ENCODE results near the gene SLC7A6OS. TPM values are rescaled to one million over a fixed set of nuclear protein-coding genes. Genes with fewer than 3 reads are reported as not detected.

SLC7A6OS gene
- total RNA-seq, 1 donor: 12.4 TPM

- DNase-seq (ENCODE audit: low read depth in 2 of 3, low spot score in 2 of 3): no peak
Measured at GRCh38 chr16:68345351-68345810, 34.6 kb upstream of the SLC7A6OS start.

- no peak for DNase-seq (ENCODE audit: low read depth in 2 of 3, low spot score in 2 of 3)
Measured at GRCh38 chr16:68344252-68344651, 33.5 kb upstream of the SLC7A6OS start.

GRCh38 chr16:68343137-68343536, 32.4 kb upstream of the SLC7A6OS start:
- DNase-seq (ENCODE audit: low read depth in 2 of 3, low spot score in 2 of 3): no peak

GRCh38 chr16:68342620-68343019, 31.9 kb upstream of the SLC7A6OS start:
- no peak for DNase-seq (ENCODE audit: low read depth in 2 of 3, low spot score in 2 of 3)

GRCh38 chr16:68339214-68339613, 28.5 kb upstream of the SLC7A6OS start:
- DNase-seq (ENCODE audit: low read depth in 2 of 3, low spot score in 2 of 3): no peak

DNA sequence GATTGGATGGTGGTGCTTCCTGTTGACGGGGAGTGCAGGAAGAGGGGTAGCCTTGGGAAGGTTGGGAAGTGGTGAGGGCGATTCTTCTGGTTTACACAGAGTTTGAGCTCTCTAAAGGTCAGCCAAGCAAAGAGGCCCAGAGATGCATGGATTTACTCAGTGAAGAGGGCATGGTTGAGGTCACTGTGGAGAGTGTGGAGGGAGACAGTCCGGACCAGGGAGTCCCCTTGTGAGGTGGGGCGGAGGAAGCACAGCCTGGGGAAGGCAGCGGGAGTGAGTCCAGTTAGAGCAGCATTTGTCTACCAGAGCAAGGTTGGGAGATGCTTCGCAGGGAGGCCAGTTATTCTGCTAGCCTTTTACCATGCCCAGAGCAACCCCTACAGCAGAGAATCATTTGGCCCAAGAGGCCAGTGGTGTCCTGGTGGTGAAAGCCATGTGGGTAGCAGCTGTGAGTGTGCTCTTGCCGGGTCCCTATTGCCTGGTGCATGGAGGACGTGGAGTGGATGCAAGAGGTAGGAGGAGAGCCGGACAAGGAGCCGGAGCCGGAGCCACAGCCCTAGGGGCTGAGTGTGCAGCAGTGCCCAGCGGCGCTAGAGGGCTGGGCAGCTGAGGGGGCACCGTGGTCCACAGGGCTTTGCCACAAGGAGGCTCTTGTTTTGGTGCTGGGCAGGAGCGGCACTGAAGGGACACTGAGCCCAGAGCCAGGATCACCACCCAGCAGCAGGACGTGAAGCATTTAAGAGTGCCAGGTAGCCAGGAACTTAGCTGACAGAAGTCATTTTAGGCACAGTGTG, 27.8 kb upstream of the SLC7A6OS start:
- DNase-seq (ENCODE audit: low read depth in 2 of 3, low spot score in 2 of 3): no peak

DNA sequence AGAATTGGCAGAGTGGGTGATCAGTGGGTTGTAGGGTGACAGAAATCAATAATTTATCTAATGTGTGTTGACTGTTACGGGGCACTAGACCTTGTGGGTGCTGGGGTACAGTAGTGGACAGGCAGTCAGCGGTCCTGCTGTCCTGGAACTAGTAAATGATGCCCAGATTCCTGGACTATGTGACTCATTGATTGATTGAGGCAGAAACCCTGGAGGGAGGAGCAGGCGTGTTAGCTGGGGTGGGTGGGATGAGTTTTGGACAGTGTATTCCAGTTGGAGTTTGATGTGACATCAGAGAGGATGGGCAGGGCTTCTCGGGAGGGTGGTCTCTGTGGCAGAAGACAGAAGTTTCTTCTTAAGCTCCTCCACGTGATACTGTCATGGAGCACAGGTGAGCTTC, 24.4 kb upstream of the SLC7A6OS start:
- no peak for DNase-seq (ENCODE audit: low read depth in 2 of 3, low spot score in 2 of 3)

GRCh38 chr16:68332411-68333121, 21.8 kb upstream of the SLC7A6OS start:
- peak in 2 of 3 donors; percentile 78 to 92 for DNase-seq (ENCODE audit: low read depth in 2 of 3, low spot score in 2 of 3)

DNA sequence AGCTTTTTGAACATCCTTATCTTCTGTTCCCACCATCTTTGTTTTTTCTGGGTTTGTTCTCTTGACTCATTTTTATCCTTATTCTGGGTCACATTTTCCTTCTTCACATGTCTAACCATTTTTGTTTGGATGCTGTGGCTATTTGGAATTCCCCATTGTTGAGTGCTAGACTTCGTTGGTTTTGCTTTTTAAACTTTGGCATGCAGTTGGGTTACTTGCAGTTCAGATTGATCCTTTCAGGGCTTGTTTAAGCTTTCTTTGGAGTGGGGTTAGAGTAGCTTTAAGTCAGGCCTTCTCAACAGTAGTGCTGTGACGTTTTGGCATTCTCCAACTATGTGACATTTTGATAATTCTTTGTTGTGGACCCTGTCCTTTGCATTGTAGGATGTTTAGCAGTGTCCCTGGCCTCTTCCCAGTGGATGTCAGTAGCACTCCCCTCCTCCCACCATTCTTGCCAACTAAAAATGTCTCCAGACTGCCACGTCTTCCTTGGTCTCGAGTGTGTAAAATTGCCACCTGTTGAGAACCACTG, 21.2 kb upstream of the SLC7A6OS start:
- no peak for DNase-seq (ENCODE audit: low read depth in 2 of 3, low spot score in 2 of 3)

GRCh38 chr16:68328860-68329390, 18.2 kb upstream of the SLC7A6OS start:
- no peak for DNase-seq (ENCODE audit: low read depth in 2 of 3, low spot score in 2 of 3)

GRCh38 chr16:68328151-68328859, 17.6 kb upstream of the SLC7A6OS start:
- peak; percentile 65 to 90 (median 83) for DNase-seq (ENCODE audit: low read depth in 2 of 3, low spot score in 2 of 3)

DNA sequence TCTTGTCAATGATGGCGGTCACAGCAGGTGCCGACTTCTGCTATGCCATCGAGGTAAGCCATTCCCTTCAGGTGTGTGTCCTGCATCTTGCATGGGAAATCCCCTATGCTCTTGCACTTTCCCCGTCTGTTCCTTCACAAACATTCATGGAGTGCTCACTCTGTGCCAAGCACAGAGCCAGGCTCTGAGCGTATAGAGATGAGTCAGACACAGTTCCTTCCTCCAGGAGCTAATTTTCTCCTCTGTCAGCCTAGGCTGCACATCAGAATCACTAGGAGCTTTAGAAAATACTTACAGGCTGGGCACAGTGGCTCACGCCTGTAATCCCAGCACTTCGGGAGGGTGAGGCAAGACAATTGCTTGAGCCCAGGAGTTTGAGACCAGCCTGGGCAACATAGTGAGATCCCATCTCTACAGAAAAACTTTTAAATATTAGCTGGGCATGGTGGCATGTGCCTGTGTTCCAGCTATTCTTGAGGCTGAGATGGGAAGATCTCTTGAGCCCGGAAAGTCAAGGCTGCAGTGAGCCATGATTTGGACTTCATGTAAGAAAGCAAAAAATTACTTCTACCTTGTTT, 14.1 kb upstream of the SLC7A6OS start:
- DNase-seq (ENCODE audit: low read depth in 2 of 3, low spot score in 2 of 3): no peak

GRCh38 chr16:68324336-68324735, 13.6 kb upstream of the SLC7A6OS start:
- DNase-seq (ENCODE audit: low read depth in 2 of 3, low spot score in 2 of 3): no peak

- no peak for DNase-seq (ENCODE audit: low read depth in 2 of 3, low spot score in 2 of 3)
Measured at GRCh38 chr16:68319185-68319908, 8.6 kb upstream of the SLC7A6OS start.

- no peak for DNase-seq (ENCODE audit: low read depth in 2 of 3, low spot score in 2 of 3)
Measured at GRCh38 chr16:68313116-68313515, 2.4 kb upstream of the SLC7A6OS start.

- no peak for DNase-seq (ENCODE audit: low read depth in 2 of 3, low spot score in 2 of 3)
Measured at GRCh38 chr16:68310437-68310773, 341 bp downstream of the SLC7A6OS start.

DNA sequence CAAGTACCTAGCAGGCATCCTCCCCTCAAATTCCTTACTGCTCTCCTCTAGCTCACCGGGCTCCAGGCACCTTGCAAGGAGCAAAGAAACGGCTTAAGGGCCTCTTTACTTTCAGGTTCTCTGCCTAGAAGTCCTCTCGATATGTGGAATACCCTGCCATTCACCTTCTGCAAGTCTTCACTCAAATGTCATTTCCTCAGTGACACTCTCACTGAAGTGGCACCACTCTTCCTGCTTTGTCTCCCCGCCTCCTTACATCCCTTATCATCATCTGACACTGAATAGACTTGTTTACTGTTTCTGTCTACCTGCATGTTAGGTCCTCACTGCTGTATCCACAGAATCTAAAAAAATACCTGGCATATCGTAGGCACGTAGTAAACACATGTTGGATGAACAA, 947 bp downstream of the SLC7A6OS start:
- no peak for DNase-seq (ENCODE audit: low read depth in 2 of 3, low spot score in 2 of 3)

- DNase-seq (ENCODE audit: low read depth in 2 of 3, low spot score in 2 of 3): no peak
Measured at GRCh38 chr16:68306633-68307032, 4.1 kb downstream of the SLC7A6OS start.

DNA sequence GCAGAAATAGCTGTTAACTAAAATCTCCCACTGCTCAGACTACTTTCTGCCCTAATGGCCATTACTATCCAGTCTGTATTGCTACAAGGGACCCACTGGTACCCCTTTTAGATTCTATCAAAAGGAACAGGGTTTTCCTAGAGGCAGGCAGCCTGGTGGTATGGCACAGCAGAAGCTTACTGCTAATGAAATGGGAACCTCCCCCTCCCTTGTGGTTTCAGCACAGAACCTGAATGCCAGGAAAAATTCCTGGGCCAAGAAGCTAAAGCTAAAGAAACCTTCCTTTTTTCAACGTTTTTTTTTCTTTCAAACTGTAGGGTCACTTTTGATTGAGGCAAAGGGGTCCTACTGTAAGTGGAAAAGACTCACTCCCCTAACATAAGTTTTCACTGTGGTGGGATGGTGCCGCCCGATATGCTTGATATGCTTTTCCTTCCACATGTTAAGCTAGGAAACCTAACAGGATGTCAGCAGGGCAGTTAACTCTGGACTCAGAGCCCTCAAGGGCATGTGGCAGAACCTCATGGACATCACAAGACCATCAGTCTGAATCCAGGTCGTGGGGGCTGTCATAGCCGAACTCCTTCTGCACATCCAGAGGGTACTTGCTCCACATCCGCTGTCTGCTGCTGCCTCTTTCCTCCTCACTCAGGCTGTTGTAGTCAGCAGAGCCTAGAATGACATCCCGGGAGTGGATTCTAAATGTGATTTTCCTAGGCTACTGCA, 9.8 kb downstream of the SLC7A6OS start:
- no peak for DNase-seq (ENCODE audit: low read depth in 2 of 3, low spot score in 2 of 3)
